BJ (cell line): Measurements from ENCODE around the gene ZNF641. TPM values are rescaled to one million over a fixed set of nuclear protein-coding genes. Genes with fewer than 3 reads are reported as not detected.

Source experiments
- CTCF ChIA-PET: fragments of 350-600 bp; formaldehyde crosslinking; extraction: SDS; loops from one replicate; lab custom pipeline; 2021; ENCODE audit warnings: antibody characterized with exemption, inconsistent platforms; lab: Yijun Ruan, JAX
- POLR2A ChIA-PET: fragments of 300-600 bp; sonication (Branson Sonifier 250); formaldehyde crosslinking; extraction: SDS; loops from one replicate; lab custom pipeline; 2021; ENCODE audit warnings: antibody characterized with exemption; lab: Charles Lee
- DNase-seq: peaks from one replicate; pipeline ENCODE4 v3.0.0-alpha.2; 2011; ENCODE audit warnings: low read depth
- H3K27me3 ChIP-seq: 2 replicates; pipeline ENCODE4 v1.6.0; 2011; ENCODE audit warnings: low read length; ENCODE audit not compliant: control insufficient read depth, insufficient read depth
- H3K36me3 ChIP-seq: 2 replicates; pipeline ENCODE4 v1.5.1; 2011; ENCODE audit warnings: low read length; ENCODE audit not compliant: control insufficient read depth, insufficient read depth
- H3K4me3 ChIP-seq: 2 replicates; pipeline ENCODE4 v1.5.1; 2011; ENCODE audit warnings: low read depth, mild to moderate bottlenecking, control low read depth, low read length
- CTCF ChIP-seq: IDR thresholded peaks from 2 replicates; pipeline ENCODE4 v1.5.1; 2011; ENCODE audit warnings: low read depth, mild to moderate bottlenecking, control low read depth, inconsistent platforms, low read length, moderate library complexity; ENCODE audit not compliant: insufficient read depth
- polyA plus RNA-seq: library from polyadenylated mRNA; depleted of rRNA; stranded (reverse); fragments of >200 nt; gene quantifications from 2 replicates; pipeline ENCODE4 v1.2.3, GENCODE V29; 2011

Gene ZNF641
- polyA plus RNA-seq, 1 experiment, result 7.6 TPM

- ChIA-PET CTCF (no interaction called here), POLR2A (no interaction called here)
- Histone ChIP-seq H3K4me3 (no peak overlapping the region), H3K36me3 (no peaks in the 10 kb centered on the region), H3K27me3 (no peaks in the 10 kb centered on the region)
- no peak for DNase-seq
- TF ChIP-seq CTCF, result no peak
Measured at GRCh38 chr12:48361664-48362339, 11.1 kb upstream of the ZNF641 start.

GRCh38 chr12:48358937-48359513, 8.3 kb upstream of the ZNF641 start:
- TF ChIP-seq CTCF, result no peak
- CTCF ChIA-PET, result no interaction called here
- H3K36me3 ChIP-seq, result no peaks in the 10 kb centered on the region
- no peak for DNase-seq
- POLR2A ChIA-PET, result no interaction called here
- no peaks in the 10 kb centered on the region for H3K27me3 ChIP-seq
- no peak overlapping the region for H3K4me3 ChIP-seq

GRCh38 chr12:48356041-48356768, 5.5 kb upstream of the ZNF641 start:
- DNase-seq, result no peak
- ChIA-PET CTCF (no interaction called here), POLR2A (no interaction called here)
- TF ChIP-seq CTCF, result no peak
- Histone ChIP-seq H3K27me3 (no peaks in the 10 kb centered on the region), H3K36me3 (no peaks in the 10 kb centered on the region), H3K4me3 (no peak overlapping the region)

GRCh38 chr12:48352157-48352760, 1.5 kb upstream of the ZNF641 start:
- H3K27me3 ChIP-seq, result no peaks in the 10 kb centered on the region
- no peak overlapping the region for H3K4me3 ChIP-seq
- no peak for DNase-seq
- CTCF ChIA-PET, result no interaction called here
- POLR2A ChIA-PET, result no interaction called here
- TF ChIP-seq CTCF, result no peak
- no peaks in the 10 kb centered on the region; the same call in 1 of the 2 replicates for H3K36me3 ChIP-seq
